ENCODE measurements around the gene HLA-E.

- TF ChIP-seq ARNTL (CRISPR knock-in tag; IDR thresholded peaks at IDR 0.05; ENCODE audit: borderline replicate concordance, low read depth): no peak
- TF ChIP-seq, protein P1, sequence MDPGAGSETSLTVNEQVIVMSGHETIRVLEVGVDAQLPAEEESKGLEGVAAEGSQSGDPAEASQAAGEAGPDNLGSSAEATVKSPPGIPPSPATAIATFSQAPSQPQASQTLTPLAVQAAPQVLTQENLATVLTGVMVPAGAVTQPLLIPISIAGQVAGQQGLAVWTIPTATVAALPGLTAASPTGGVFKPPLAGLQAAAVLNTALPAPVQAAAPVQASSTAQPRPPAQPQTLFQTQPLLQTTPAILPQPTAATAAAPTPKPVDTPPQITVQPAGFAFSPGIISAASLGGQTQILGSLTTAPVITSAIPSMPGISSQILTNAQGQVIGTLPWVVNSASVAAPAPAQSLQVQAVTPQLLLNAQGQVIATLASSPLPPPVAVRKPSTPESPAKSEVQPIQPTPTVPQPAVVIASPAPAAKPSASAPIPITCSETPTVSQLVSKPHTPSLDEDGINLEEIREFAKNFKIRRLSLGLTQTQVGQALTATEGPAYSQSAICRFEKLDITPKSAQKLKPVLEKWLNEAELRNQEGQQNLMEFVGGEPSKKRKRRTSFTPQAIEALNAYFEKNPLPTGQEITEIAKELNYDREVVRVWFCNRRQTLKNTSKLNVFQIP (CRISPR knock-in tag; IDR thresholded peaks at IDR 0.05; ENCODE audit: borderline replicate concordance, low read depth): no peak
- TF ChIP-seq, protein P2, sequence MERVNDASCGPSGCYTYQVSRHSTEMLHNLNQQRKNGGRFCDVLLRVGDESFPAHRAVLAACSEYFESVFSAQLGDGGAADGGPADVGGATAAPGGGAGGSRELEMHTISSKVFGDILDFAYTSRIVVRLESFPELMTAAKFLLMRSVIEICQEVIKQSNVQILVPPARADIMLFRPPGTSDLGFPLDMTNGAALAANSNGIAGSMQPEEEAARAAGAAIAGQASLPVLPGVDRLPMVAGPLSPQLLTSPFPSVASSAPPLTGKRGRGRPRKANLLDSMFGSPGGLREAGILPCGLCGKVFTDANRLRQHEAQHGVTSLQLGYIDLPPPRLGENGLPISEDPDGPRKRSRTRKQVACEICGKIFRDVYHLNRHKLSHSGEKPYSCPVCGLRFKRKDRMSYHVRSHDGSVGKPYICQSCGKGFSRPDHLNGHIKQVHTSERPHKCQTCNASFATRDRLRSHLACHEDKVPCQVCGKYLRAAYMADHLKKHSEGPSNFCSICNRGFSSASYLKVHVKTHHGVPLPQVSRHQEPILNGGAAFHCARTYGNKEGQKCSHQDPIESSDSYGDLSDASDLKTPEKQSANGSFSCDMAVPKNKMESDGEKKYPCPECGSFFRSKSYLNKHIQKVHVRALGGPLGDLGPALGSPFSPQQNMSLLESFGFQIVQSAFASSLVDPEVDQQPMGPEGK (CRISPR knock-in tag; IDR thresholded peaks at IDR 0.05; ENCODE audit: borderline replicate concordance): no peak
- no peak for TF ChIP-seq TCF4 (CRISPR knock-in tag; IDR thresholded peaks at IDR 0.05; ENCODE audit: borderline replicate concordance)
- TF ChIP-seq RARB (CRISPR knock-in tag; IDR thresholded peaks at IDR 0.05): no peak
- TF ChIP-seq PPARA (CRISPR knock-in tag; IDR thresholded peaks at IDR 0.05; ENCODE audit: borderline replicate concordance): no peak
These were observed 36.4 kb upstream of the HLA-E start for GRCh38 chr6:30452736-30453507.

All from SK-N-SH treated with all-trans-retinoic acid at 6 μM for 48 hours (cell line).